Fibroblast of upper back skin (primary cell): ENCODE data around the gene MPHOSPH9.

Source experiments
- DNase-seq: peaks from one replicate; pipeline ENCODE4 v3.0.0-alpha.2; 2013

Gene MPHOSPH9

DNA sequence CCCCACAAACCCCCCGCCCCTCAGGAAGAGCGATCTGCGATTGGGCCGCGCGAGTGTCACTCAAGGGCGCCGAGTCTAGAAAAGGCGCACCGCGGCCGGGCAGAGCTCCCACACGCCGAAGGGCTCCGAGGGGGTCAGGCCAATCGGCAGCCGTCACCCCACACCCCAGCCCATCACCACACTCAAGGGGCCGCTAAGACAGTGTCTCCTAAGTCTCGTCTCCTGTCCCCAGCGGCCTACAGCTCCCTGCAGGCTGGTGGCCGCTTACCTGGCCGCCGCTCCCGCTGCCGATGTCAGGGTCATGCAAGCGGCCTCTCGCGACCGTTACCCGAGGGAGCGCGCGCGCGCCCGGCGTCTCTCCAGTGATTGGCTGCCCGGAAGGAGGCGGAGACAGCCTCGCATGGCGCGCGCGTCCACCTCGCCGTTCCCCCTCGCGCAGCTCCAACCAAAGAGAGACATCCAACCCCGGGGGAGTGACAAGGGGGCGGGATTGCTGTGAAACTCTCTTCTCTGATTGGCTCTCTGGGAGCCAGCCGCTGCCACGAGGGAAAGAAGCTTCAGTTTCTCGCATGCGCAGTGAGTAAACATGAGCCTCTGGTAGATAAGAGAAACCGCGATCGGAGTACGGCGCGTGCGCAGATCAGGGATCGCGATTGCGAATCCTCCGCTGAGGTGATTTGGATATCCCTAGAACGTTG is at the start of gene MPHOSPH9, which contains the start of gene MTRFR:
Gene MPHOSPH9 (minus strand): TSS at position 335 of the 698 bp plus-strand sequence. CDS start 2,777 bp downstream, outside the sequence.
Gene MTRFR (plus strand): TSS at position 630 of the 698 bp plus-strand sequence. CDS start 20,239 bp downstream, outside the sequence.
- DNase-seq = peak; percentile 100

GRCh38 chr12:123282111-123282510 is 49.2 kb upstream of the MPHOSPH9 start:
- no peak for DNase-seq

GRCh38 chr12:123280971-123281370 is 48.0 kb upstream of the MPHOSPH9 start:
- DNase-seq = no peak

GRCh38 chr12:123278101-123278627 is 45.2 kb upstream of the MPHOSPH9 start:
- no peak for DNase-seq

- DNase-seq = no peak
Observed at GRCh38 chr12:123273166-123273565, 40.2 kb upstream of the MPHOSPH9 start.

- peak; percentile 60 for DNase-seq
Observed at GRCh38 chr12:123271001-123271668, 38.2 kb upstream of the MPHOSPH9 start.

DNA sequence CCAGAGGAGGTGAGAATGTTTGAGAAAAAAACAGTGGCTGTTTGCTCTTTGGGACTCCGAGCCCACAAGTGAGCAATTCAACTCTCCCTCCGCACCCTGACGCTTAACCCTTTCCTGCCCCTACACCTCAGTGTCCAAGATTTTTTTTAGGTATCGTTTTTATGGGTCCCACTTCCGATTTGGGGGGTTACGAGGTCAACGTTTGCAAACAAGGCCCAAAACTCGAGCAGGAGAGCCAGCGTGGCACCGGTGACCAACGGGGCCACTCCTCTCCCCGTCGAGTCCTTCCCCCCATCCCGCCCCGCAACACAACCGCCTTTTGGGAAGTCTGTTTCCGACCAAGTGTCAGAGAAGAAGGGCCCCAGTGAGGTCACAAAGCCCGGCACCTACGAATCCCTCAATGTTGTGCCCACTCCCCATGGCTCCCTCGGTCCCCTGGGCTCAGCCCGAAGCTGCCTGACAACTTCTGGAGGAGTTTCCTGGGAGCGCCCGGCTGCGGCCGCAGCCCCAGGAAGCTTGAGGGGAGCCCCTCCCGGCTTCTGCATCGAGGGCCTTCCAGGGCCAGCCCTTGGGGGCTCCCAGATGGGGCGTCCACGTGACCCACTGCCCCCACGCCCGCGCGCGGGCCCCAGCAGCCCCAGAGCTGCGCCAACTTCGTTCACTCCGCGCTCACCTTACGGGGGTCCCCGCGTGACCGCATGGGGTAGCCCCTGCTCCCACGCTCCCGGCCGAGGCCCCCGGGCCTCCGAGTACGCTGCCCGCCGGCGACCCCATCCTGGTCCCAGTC is 37.5 kb upstream of the MPHOSPH9 start:
- peak; percentile 47 for DNase-seq

GRCh38 chr12:123269896-123270213 is 36.9 kb upstream of the MPHOSPH9 start:
- no peak for DNase-seq

DNA sequence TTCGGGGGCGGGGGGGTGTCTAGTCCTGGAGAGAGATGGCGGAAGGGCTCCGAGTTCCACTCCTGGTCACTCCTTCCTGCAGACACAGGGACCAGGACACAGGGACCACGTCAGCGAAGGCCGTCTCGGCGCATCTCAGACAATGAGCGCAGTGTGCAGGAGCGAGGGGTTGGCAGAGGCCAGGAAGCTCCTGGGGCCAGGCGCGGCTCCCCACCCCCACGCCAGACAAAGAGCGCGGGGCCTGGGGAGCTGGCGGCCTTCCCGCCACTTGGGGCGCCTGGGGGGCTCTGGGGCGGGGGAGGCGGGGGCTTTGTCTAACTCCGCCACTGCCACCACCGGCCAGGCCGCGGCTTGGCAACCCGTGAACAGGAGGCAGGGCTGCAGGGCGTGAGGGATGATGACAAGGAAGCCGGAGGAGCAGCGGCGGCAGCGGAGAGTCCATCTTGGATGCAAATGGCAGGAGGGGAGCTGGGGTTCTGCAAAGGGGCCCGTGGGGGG is 36.5 kb upstream of the MPHOSPH9 start:
- DNase-seq = peak; percentile 82

- DNase-seq = no peak
Observed at GRCh38 chr12:123268850-123269249, 35.9 kb upstream of the MPHOSPH9 start.

GRCh38 chr12:123267991-123268843 is 35.3 kb upstream of the MPHOSPH9 start:
- DNase-seq = no peak

GRCh38 chr12:123267335-123267920 is 34.5 kb upstream of the MPHOSPH9 start:
- DNase-seq = no peak

GRCh38 chr12:123266679-123267277 is 33.8 kb upstream of the MPHOSPH9 start:
- DNase-seq = no peak

GRCh38 chr12:123265851-123266678 is 33.1 kb upstream of the MPHOSPH9 start:
- no peak for DNase-seq

GRCh38 chr12:123264642-123265041 is 31.7 kb upstream of the MPHOSPH9 start:
- no peak for DNase-seq

DNA sequence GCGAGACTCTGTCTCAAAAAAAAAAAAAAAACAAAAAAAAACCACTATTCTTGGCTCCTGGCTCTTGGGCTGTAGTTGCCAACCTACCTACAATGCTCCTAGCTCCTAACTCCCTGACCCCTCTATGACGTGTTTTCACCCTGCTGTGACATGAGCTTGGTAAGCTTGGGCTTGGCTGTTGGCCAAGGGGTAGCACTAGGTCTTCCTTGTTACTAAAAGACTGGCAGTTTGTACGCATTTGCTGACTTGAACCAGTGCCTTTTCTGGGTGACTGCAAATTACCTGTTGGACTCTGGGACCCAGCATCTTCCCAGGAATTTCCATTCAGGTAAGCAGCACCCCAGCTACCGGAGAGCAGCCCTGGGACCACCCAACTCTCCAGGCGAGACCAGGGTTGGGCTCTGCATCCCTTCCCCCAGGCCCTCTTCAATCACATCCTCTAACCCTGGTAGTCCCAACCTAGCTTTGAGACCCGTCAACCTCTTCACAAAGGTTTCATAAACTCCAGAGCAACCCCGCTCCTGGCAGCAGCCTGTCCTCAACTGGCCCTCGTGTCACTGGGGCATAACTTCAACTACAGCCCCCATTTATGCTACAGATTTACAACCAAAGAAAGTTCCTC is 30.4 kb upstream of the MPHOSPH9 start:
- no peak for DNase-seq

- DNase-seq = no peak
Observed at GRCh38 chr12:123261196-123261595, 28.3 kb upstream of the MPHOSPH9 start.

DNA sequence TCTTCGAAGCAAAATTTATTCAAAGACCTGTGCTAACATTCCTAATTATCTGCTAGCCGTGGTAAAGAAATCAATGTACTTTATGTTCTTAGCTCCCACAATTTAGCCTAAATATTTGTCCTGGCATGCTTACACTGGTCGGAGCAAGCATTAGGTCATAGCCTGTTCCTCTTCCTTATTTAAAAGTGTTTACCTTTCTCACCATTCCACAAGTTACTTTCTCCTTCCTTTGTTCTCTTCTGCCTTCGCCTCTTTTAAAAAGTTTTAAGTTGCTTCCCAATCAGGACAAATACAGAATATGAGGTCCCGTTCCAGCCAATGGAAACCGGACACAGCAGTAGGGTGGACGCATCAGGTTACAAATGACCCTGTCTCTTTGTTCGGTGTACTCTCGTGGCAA is 27.1 kb upstream of the MPHOSPH9 start:
- DNase-seq = no peak

DNA sequence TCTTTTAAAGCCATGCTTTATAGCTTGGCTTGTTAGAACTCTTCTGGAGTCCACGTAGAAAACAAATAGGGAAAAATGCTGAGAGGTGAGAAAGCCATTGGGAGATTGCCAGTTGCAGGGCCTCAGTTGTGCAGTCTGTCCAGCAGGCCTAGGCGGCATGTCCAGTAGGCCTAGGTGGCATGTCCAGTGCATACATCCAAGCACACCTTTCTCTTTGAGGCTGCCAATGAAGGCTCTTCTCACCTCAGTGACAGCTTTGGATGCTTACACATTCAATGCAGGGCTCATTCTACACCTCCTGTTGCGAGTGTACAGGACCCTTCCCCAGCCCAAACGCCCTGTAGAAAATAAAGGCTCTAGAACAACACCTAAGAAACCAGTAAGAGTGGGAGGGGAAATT is 25.7 kb upstream of the MPHOSPH9 start:
- DNase-seq = no peak

DNA sequence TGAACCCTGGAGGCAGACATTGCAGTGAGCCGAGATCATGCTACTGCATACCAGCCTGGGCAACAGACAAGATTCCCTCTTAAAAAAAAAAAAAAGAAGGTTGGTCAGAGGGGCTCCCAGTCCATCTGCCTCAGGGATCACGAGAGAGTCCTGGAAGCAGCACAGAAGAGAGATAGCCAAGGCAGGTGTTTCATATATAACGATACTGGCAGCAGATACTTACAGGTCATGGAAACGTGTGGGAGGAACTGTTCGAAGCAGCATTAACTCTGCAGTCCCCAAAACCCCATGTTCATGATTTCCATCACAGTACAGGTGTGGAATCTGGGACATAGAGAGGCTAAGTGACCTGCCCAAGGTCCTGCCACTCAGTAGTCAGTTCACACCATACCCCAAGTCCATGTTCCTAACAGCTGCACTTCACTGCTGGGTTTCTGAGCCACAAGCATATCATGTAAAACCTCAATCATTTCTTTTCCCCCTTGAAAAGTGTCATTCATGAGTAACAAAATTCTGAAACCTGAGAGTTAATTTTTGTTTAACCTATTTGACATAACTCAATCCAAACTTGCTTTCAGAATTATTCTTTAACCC is 22.0 kb upstream of the MPHOSPH9 start:
- no peak for DNase-seq
